ENCODE results near the gene MYO7B.

DNA sequence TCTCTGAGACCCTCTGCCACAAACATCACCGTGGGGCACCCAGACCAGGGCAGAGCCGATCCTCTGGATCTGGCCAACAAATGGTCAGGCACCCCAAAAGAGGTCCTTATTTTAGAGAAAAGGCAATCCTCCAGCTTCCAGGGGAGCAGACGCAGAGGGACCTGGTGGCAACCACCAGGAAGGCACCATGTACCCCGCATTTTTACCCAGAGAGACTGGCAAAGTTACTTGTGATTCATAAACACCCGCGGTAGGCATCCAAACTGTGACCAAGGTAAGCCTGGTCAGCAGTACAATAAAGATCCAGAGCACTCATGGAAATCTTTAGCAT lies 129.4 kb downstream of the MYO7B start:
- no peak for TF ChIP-seq POLR2A (IDR thresholded peaks at IDR 0.05)
- no peak for TF ChIP-seq CTCF (IDR thresholded peaks at IDR 0.05)

Measured in Peyer's patch (tissue), 4 donors.